ENCODE measurements around the gene CLEC19A.
A peak's percentile ranks its signal among the peaks of the same experiment; 100 is the strongest.
"Not testable (repeated sequence)": the region's sequence is repeated elsewhere in the genome, so short reads cannot be mapped to it uniquely, and the experiment has no call there.

CLEC19A gene

DNA sequence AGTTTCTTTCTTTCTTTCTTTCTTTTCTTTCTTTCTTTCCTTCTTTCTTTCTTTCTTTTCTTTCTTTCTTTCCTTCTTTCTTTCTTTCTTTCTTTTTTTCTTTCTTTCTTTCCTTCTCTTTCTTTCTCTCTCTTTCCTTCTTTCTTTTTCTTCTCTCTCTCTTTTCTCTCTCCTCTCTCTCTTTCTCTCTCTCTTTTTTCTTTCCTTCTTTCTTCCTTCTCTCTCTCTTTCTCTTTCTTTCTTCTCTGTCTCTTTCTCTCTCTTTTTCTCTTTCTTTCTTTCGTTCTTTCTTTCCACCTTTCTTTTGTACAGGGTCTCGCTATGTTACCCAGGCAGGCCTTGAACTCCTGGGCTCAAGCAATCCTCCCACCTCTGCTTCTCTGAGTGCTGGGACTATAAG lies 35.7 kb downstream of the CLEC19A start:
- H3K4me3 ChIP-seq (ENCODE audit: low read depth, low read length); H3K36me3 ChIP-seq (ENCODE audit: insufficient read depth, low read length); H2AFZ ChIP-seq (ENCODE audit: low read length, unreplicated experiment); H3K4me1 ChIP-seq (ENCODE audit: control insufficient read depth, insufficient read depth, low read length, unreplicated experiment); H3K79me2 ChIP-seq (ENCODE audit: control insufficient read depth, insufficient read depth, low read length, unreplicated experiment); H3K27ac ChIP-seq (ENCODE audit: low read depth, low read length): not testable (repeated sequence)
- H3K27me3 ChIP-seq (ENCODE audit: insufficient read depth, low read length), result peaks cover 66% of the 10 kb centered on the region

DNA sequence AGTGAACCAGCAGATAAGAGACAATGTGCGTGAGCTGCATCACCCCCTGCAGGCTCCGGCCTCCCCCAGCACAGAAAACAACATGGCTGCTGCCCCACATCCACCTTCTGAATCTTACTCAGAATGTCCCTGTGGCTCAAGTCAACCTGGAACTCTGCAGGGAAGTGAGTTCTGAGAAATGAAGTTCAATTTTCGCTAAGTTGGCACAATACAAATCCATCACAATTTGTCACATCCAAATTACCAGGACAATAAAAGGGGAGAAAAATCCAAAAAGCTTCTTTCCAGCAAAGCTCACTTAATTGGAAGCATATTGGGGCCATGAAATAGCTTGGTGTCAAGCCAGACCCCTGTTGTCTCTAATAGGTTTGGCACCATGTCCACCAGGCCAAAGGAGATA lies 38.1 kb downstream of the CLEC19A start:
- Histone ChIP-seq H3K27ac (ENCODE audit: low read depth, low read length) (no peak overlapping the region), H3K79me2 (ENCODE audit: control insufficient read depth, insufficient read depth, low read length, unreplicated experiment) (no peaks in the 10 kb centered on the region), H3K4me1 (ENCODE audit: control insufficient read depth, insufficient read depth, low read length, unreplicated experiment) (no peaks in the 10 kb centered on the region), H2AFZ (ENCODE audit: low read length, unreplicated experiment) (no peak overlapping the region), H3K4me3 (ENCODE audit: low read depth, low read length) (no peak overlapping the region), H3K27me3 (ENCODE audit: insufficient read depth, low read length) (peaks cover 58% of the 10 kb centered on the region), H3K36me3 (ENCODE audit: insufficient read depth, low read length) (no peaks in the 10 kb centered on the region)

DNA sequence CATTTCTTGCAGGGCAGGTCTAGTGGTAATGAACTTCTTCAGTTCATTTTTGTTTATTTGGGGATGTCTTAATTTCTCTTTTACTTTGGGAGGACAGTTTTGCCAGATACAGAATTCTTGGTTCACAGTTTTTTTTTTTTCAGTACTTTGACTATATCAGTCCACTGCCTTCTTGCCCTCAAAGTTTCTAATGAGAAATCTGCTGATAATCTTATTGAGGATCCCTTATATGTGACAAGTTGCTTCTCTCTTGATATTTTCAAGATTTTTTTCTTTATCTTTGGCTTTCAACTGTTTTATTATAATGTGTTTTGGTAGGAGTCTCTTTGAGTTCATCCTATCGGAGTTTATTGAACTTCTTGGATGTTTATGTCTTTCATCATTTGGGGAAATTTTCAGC lies 42.8 kb downstream of the CLEC19A start:
- H3K27me3 ChIP-seq (ENCODE audit: insufficient read depth, low read length), result peaks cover 13% of the 10 kb centered on the region
- H2AFZ ChIP-seq (ENCODE audit: low read length, unreplicated experiment), result no peak overlapping the region
- peaks cover 11% of the 10 kb centered on the region for H3K4me1 ChIP-seq (ENCODE audit: control insufficient read depth, insufficient read depth, low read length, unreplicated experiment)
- H3K4me3 ChIP-seq (ENCODE audit: low read depth, low read length), result no peak overlapping the region
- no peaks in the 10 kb centered on the region for H3K36me3 ChIP-seq (ENCODE audit: insufficient read depth, low read length)
- no peak overlapping the region for H3K27ac ChIP-seq (ENCODE audit: low read depth, low read length)
- no peaks in the 10 kb centered on the region for H3K79me2 ChIP-seq (ENCODE audit: control insufficient read depth, insufficient read depth, low read length, unreplicated experiment)

DNA sequence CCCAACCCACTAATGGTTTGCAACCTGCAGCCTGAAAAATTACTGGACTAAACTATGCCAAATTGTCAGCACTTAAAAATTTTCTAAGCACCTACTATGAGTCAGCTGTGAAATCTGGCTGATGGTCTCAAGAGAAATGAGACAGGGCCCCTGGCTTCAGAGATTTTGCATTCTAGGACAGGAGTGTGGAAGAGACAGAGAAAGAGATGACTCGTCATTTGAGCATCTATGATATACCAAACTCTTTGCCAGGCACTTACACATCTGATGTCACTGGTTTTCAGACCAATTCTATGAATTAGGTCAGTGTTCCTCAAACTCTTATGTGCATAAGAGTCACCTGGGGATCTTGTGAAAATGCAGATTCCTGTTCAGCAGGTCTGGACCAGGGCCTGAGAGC lies 44.4 kb downstream of the CLEC19A start:
- H2AFZ ChIP-seq (ENCODE audit: low read length, unreplicated experiment), result no peak overlapping the region
- H3K79me2 ChIP-seq (ENCODE audit: control insufficient read depth, insufficient read depth, low read length, unreplicated experiment), result no peaks in the 10 kb centered on the region
- H3K36me3 ChIP-seq (ENCODE audit: insufficient read depth, low read length), result no peaks in the 10 kb centered on the region
- peaks cover 11% of the 10 kb centered on the region for H3K4me1 ChIP-seq (ENCODE audit: control insufficient read depth, insufficient read depth, low read length, unreplicated experiment)
- H3K27ac ChIP-seq (ENCODE audit: low read depth, low read length), result no peak overlapping the region
- peaks cover 20% of the 10 kb centered on the region for H3K27me3 ChIP-seq (ENCODE audit: insufficient read depth, low read length)
- H3K4me3 ChIP-seq (ENCODE audit: low read depth, low read length), result no peak overlapping the region

DNA sequence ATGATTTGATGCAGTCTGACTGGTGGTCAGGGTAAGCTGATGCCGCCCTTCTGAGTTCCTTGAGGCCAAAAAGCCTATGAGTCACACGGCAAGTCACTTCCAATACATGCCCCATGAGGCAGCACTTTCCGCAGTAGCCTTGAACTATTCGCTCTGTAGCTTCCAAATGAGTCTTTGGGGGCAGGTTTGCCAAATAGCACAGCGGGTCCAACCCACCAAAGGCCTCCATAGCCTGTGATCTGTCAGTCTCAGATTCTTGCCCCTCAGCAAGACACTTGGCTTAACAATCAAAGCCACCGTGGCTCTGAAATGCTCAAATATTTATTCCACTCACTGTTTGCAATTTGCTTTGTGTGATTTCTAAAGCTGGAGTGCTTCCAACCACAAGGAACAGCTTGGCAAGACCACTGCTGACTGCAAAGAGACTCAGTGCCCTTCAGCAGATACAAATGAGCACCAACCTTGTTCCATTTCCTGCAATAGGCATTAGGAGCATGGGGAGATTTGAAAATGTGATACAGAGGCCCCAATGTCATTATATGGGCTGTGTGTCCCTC lies 45.4 kb downstream of the CLEC19A start:
- no peaks in the 10 kb centered on the region for H3K79me2 ChIP-seq (ENCODE audit: control insufficient read depth, insufficient read depth, low read length, unreplicated experiment)
- peaks cover 11% of the 10 kb centered on the region for H3K4me1 ChIP-seq (ENCODE audit: control insufficient read depth, insufficient read depth, low read length, unreplicated experiment)
- no peaks in the 10 kb centered on the region for H3K36me3 ChIP-seq (ENCODE audit: insufficient read depth, low read length)
- peak overlapping the region; percentile 44; the same call in 1 of the 2 replicates for H3K27ac ChIP-seq (ENCODE audit: low read depth, low read length)
- H3K27me3 ChIP-seq (ENCODE audit: insufficient read depth, low read length), result peaks cover 26% of the 10 kb centered on the region
- H2AFZ ChIP-seq (ENCODE audit: low read length, unreplicated experiment), result peak overlapping the region; percentile 19
- no peak overlapping the region for H3K4me3 ChIP-seq (ENCODE audit: low read depth, low read length)

DNA sequence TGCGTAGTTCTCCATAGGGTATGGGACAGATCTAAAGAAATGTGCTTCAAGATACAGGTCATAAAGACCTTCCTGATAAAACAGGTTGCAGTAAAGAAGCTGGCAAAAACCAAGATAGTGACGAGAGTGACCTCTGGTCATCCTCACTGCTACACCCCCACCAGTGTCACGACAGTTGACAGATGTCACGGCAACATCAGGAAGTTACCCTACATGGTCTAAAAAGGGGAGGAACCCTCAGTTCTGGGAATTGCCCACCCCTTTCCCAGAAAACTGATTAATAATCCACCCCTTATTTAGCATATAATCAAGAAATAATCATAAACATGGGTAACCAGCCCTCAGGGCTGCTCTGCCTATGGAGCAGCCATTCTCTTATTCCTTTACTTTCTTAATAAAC lies 46.3 kb downstream of the CLEC19A start:
- Histone ChIP-seq H3K4me1 (ENCODE audit: control insufficient read depth, insufficient read depth, low read length, unreplicated experiment) (peaks cover 11% of the 10 kb centered on the region), H3K27me3 (ENCODE audit: insufficient read depth, low read length) (peaks cover 27% of the 10 kb centered on the region), H3K36me3 (ENCODE audit: insufficient read depth, low read length) (no peaks in the 10 kb centered on the region), H3K79me2 (ENCODE audit: control insufficient read depth, insufficient read depth, low read length, unreplicated experiment) (no peaks in the 10 kb centered on the region), H3K27ac (ENCODE audit: low read depth, low read length) (no peak overlapping the region), H2AFZ (ENCODE audit: low read length, unreplicated experiment) (no peak overlapping the region), H3K4me3 (ENCODE audit: low read depth, low read length) (no peak overlapping the region)

DNA sequence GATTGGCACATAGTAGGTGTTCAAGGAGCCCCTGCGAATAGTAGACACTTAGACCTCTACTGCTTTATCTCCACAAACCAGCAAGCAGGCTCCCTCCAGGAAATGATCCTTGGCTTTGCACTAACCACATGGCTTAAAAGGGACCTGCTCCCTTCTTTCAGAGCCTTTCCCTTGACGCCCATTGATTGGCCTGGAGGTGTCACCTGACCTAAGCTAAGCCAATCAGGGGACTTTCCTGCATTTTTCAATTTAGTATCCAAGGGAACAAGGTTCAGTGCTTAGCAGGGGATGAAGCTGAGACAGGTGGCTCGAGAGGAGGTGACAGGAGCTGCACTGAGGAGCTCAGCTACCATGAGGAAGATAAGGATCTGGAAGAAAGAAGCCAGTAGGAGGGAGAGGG lies 52.8 kb downstream of the CLEC19A start:
- no peaks in the 10 kb centered on the region for H3K36me3 ChIP-seq (ENCODE audit: insufficient read depth, low read length)
- H3K4me3 ChIP-seq (ENCODE audit: low read depth, low read length), result no peak overlapping the region

DNA sequence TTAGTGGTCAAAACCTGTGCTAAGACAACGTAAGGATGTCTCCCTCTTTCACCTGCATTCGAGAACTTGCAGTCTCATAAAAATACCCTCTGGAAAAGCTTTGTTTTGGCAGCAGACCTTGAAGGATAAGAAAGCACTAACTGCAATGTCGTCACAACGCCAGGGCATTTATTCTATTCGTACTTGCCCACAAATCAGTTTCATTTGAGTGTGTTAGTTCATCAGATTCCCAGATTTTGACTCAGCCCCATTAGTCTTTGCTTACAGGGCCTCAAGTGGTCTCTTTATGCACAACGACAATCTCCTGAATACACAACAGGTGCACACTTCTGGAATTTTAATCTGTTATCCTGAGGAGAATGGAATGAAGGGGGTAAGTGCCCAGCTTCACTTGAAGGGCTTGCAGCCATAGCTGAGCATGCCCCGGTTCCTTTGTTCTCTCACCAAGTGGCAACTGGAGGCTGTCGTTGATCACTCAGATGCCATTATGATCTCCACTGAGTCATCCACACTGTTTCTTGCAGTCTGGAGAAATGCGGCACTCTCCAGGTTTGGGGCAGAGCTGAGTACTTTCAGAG lies 58.8 kb downstream of the CLEC19A start:
- no peaks in the 10 kb centered on the region for H3K4me1 ChIP-seq (ENCODE audit: control insufficient read depth, insufficient read depth, low read length, unreplicated experiment)
- H3K36me3 ChIP-seq (ENCODE audit: insufficient read depth, low read length), result no peaks in the 10 kb centered on the region
- no peak overlapping the region for H3K4me3 ChIP-seq (ENCODE audit: low read depth, low read length)
- peaks cover 71% of the 10 kb centered on the region for H3K27me3 ChIP-seq (ENCODE audit: insufficient read depth, low read length)
- H3K79me2 ChIP-seq (ENCODE audit: control insufficient read depth, insufficient read depth, low read length, unreplicated experiment), result no peaks in the 10 kb centered on the region
- no peak overlapping the region for H2AFZ ChIP-seq (ENCODE audit: low read length, unreplicated experiment)
- no peak overlapping the region for H3K27ac ChIP-seq (ENCODE audit: low read depth, low read length)

More for the DNA sequence above, 52.8 kb downstream of the CLEC19A start:
- no peak overlapping the region for H2AFZ ChIP-seq (ENCODE audit: low read length, unreplicated experiment)
- no peaks in the 10 kb centered on the region for H3K4me1 ChIP-seq (ENCODE audit: control insufficient read depth, insufficient read depth, low read length, unreplicated experiment)
- H3K27me3 ChIP-seq (ENCODE audit: insufficient read depth, low read length), result peaks cover 56% of the 10 kb centered on the region
- H3K79me2 ChIP-seq (ENCODE audit: control insufficient read depth, insufficient read depth, low read length, unreplicated experiment), result no peaks in the 10 kb centered on the region
- no peak overlapping the region for H3K27ac ChIP-seq (ENCODE audit: low read depth, low read length)

DNA sequence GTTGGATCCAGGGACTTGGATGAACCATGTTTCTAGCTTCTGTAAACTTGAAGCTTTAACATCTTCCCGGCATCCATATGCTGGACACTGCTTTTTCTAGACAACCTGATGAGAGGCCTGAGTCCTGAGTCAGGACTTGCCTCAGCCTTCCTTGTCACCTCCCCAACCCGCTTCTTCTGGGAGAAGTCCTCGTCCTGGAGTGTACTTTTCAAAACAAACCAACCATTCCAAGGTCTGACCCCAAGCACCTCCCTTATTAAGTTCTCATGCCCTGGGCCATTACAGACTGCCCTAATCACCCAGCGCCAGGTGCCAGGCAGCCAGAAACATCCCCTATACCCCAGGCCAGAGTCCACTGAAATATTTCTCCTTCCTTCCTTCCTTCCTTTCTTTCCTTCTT lies 59.4 kb downstream of the CLEC19A start:
- H3K4me1 ChIP-seq (ENCODE audit: control insufficient read depth, insufficient read depth, low read length, unreplicated experiment), result no peaks in the 10 kb centered on the region

DNA sequence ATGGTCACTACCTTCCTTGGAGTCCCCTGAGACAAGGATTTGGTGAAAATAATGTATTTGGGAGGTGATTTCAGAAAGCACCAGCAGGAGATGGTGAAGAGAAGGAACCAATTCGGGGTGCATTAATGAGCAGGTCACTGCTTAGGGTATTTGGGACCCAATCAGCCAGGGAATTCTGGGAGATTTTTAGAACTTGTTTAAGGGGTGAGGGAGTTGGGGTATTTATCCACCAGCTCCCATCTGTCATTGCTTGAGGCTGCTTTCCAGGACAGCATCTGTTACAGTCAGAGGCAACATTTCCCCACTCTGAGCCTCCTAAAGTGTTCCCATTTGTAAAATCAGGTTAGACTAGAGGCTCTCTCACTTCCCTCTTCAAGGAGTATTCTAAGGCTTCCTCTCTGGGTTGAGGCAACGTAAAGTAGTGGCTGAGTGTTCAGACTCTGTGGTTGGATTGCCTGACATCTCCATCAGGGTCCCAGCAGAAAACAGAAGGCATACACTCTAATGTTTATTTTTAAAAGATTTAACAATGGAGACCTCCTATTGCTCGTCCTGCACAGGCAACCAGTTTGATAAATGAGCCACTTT lies 60.9 kb downstream of the CLEC19A start:
- no peak overlapping the region for H2AFZ ChIP-seq (ENCODE audit: low read length, unreplicated experiment)
- no peak overlapping the region for H3K4me3 ChIP-seq (ENCODE audit: low read depth, low read length)
- peaks cover 73% of the 10 kb centered on the region for H3K27me3 ChIP-seq (ENCODE audit: insufficient read depth, low read length)
- H3K79me2 ChIP-seq (ENCODE audit: control insufficient read depth, insufficient read depth, low read length, unreplicated experiment), result no peaks in the 10 kb centered on the region
- no peaks in the 10 kb centered on the region for H3K4me1 ChIP-seq (ENCODE audit: control insufficient read depth, insufficient read depth, low read length, unreplicated experiment)
- no peak overlapping the region for H3K27ac ChIP-seq (ENCODE audit: low read depth, low read length)
- H3K36me3 ChIP-seq (ENCODE audit: insufficient read depth, low read length), result no peaks in the 10 kb centered on the region

More for the DNA sequence above, 59.4 kb downstream of the CLEC19A start:
- no peak overlapping the region for H3K4me3 ChIP-seq (ENCODE audit: low read depth, low read length)
- H2AFZ ChIP-seq (ENCODE audit: low read length, unreplicated experiment), result no peak overlapping the region
- H3K36me3 ChIP-seq (ENCODE audit: insufficient read depth, low read length), result no peaks in the 10 kb centered on the region
- no peaks in the 10 kb centered on the region for H3K79me2 ChIP-seq (ENCODE audit: control insufficient read depth, insufficient read depth, low read length, unreplicated experiment)
- no peak overlapping the region for H3K27ac ChIP-seq (ENCODE audit: low read depth, low read length)
- H3K27me3 ChIP-seq (ENCODE audit: insufficient read depth, low read length), result peaks cover 71% of the 10 kb centered on the region

DNA sequence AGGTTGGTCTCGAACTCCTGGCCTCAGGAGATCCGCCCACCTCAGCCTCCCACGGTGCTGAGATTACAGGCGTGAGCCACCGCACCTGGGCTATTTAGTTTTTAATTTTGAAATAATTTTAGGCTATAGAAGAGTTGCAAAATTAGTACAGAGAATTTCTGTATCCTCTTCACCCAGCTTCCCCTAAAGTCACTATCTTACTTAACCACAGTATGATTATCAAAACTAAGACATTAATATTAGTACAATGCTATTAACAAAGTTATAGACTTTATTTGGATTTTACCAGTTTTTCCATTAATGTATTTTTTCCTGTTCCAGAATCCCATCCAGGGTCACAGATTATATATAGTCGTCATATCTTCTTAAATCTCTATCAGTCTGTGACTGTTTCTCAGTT lies 62.6 kb downstream of the CLEC19A start:
- Histone ChIP-seq H3K36me3 (ENCODE audit: insufficient read depth, low read length) (no peaks in the 10 kb centered on the region), H2AFZ (ENCODE audit: low read length, unreplicated experiment) (no peak overlapping the region), H3K4me3 (ENCODE audit: low read depth, low read length) (no peak overlapping the region), H3K27ac (ENCODE audit: low read depth, low read length) (no peak overlapping the region), H3K4me1 (ENCODE audit: control insufficient read depth, insufficient read depth, low read length, unreplicated experiment) (no peaks in the 10 kb centered on the region), H3K79me2 (ENCODE audit: control insufficient read depth, insufficient read depth, low read length, unreplicated experiment) (no peaks in the 10 kb centered on the region), H3K27me3 (ENCODE audit: insufficient read depth, low read length) (peaks cover 68% of the 10 kb centered on the region)

Data from ACC112 (cell line).